Measurements from ENCODE around the gene BTBD10.

Gene BTBD10

GRCh38 chr11:13339195-13340153 lies 123.5 kb downstream of the BTBD10 start:
- no peaks in the 10 kb centered on the region for H3K27me3 ChIP-seq (ENCODE audit: low read length)
- no peak overlapping the region for H3K4me3 ChIP-seq (ENCODE audit: insufficient read depth, low read length, poor library complexity, severe bottlenecking)
- H3K4me2 ChIP-seq (ENCODE audit: low read depth, low read length, poor library complexity, severe bottlenecking), result no peak overlapping the region
- H4K20me1 ChIP-seq (ENCODE audit: low read depth, low read length), result no peaks in the 10 kb centered on the region
- no peaks in the 10 kb centered on the region for H3K36me3 ChIP-seq (ENCODE audit: low read length)
- H3K9me2 ChIP-seq (replicated peaks; ENCODE audit: insufficient read depth, low read length), result no peaks in the 10 kb centered on the region
- no peak overlapping the region for H3K27ac ChIP-seq (ENCODE audit: low read depth, low read length)
- no peaks in the 10 kb centered on the region for H3K79me2 ChIP-seq (ENCODE audit: insufficient read depth, low read length)
- TF ChIP-seq EZH2phosphoT487 (conservative IDR thresholded peaks at IDR 0.05; ENCODE audit: low read length), result no peak
- TF ChIP-seq, protein P1, sequence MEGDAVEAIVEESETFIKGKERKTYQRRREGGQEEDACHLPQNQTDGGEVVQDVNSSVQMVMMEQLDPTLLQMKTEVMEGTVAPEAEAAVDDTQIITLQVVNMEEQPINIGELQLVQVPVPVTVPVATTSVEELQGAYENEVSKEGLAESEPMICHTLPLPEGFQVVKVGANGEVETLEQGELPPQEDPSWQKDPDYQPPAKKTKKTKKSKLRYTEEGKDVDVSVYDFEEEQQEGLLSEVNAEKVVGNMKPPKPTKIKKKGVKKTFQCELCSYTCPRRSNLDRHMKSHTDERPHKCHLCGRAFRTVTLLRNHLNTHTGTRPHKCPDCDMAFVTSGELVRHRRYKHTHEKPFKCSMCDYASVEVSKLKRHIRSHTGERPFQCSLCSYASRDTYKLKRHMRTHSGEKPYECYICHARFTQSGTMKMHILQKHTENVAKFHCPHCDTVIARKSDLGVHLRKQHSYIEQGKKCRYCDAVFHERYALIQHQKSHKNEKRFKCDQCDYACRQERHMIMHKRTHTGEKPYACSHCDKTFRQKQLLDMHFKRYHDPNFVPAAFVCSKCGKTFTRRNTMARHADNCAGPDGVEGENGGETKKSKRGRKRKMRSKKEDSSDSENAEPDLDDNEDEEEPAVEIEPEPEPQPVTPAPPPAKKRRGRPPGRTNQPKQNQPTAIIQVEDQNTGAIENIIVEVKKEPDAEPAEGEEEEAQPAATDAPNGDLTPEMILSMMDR (IDR thresholded peaks at IDR 0.05; ENCODE audit: insufficient read depth, low read length, poor library complexity, severe bottlenecking), result no peak
- H3K9me3 ChIP-seq (ENCODE audit: insufficient read depth, low read length), result no peaks in the 10 kb centered on the region
- H3K9ac ChIP-seq (ENCODE audit: low read length), result no peak overlapping the region
- H2AFZ ChIP-seq (ENCODE audit: low read depth, low read length, severe bottlenecking), result no peak overlapping the region
- no peaks in the 10 kb centered on the region for H3F3A ChIP-seq (ENCODE audit: insufficient read depth)

DNA sequence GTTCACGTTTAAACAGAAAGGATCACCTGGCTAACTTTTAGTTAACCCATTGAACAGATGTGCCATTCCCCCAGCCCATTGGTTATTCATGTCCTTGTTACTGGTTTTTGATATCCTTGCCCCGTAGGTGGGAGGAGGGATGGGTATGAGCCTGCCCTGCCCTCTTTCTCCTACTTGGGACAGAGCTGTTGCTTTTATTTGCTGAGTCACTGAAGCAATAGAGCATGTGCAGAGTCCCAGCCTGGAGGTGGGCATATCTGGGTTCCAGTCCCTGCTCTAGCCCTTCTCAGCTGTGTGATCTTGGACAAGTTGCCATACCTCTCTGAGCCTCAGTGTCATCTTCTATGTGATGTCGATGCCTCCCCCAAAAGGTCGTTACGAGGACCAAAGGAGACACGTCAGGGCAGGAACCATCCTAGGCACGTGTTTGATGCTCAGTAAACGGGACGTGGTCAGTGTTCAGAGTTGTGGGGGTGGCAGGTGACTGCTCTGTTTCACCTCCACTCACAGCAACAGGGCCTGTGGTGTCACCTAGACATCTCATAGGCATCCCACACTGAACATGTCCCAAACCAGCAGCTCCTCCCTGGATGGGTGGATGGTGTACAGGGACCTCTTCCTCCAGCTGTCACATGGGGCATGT lies 124.5 kb downstream of the BTBD10 start:
- H3K4me3 ChIP-seq (ENCODE audit: insufficient read depth, low read length, poor library complexity, severe bottlenecking), result no peak overlapping the region
- no peaks in the 10 kb centered on the region for H3K9me2 ChIP-seq (replicated peaks; ENCODE audit: insufficient read depth, low read length)
- no peaks in the 10 kb centered on the region for H4K20me1 ChIP-seq (ENCODE audit: low read depth, low read length)
- H3K9me3 ChIP-seq (ENCODE audit: insufficient read depth, low read length), result no peaks in the 10 kb centered on the region
- TF ChIP-seq, protein P1 (IDR thresholded peaks at IDR 0.05; ENCODE audit: insufficient read depth, low read length, poor library complexity, severe bottlenecking), result no peak
- TF ChIP-seq EZH2phosphoT487 (conservative IDR thresholded peaks at IDR 0.05; ENCODE audit: low read length), result no peak
- H3K4me2 ChIP-seq (ENCODE audit: low read depth, low read length, poor library complexity, severe bottlenecking), result no peak overlapping the region
- H3K36me3 ChIP-seq (ENCODE audit: low read length), result no peaks in the 10 kb centered on the region
- H3K27ac ChIP-seq (ENCODE audit: low read depth, low read length), result no peak overlapping the region
- no peak overlapping the region for H2AFZ ChIP-seq (ENCODE audit: low read depth, low read length, severe bottlenecking)
- no peaks in the 10 kb centered on the region for H3K27me3 ChIP-seq (ENCODE audit: low read length)
- no peaks in the 10 kb centered on the region for H3F3A ChIP-seq (ENCODE audit: insufficient read depth)
- no peaks in the 10 kb centered on the region for H3K79me2 ChIP-seq (ENCODE audit: insufficient read depth, low read length)
- no peak overlapping the region for H3K9ac ChIP-seq (ENCODE audit: low read length)

DNA sequence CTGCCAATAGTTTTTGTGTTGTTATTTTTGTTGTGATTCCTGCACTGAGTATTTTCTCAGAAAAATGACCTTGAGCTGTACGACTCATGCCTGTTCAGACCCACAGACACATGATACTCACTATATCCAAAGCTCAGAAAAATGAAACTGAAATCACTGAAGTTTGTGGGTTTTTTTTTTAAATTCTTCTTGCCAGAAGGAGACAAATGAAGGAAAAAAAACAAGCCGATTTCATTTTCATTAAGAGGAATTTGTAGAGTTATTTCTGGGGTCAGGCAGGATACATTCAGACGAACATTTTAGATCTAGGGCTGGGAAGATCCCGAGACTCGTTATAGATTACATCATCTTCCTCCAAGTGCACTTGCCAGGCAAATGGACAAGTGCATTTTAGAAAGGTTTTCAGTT lies 125.0 kb downstream of the BTBD10 start:
- H2AFZ ChIP-seq (ENCODE audit: low read depth, low read length, severe bottlenecking), result no peak overlapping the region
- no peaks in the 10 kb centered on the region for H3K9me2 ChIP-seq (replicated peaks; ENCODE audit: insufficient read depth, low read length)
- no peaks in the 10 kb centered on the region for H3K36me3 ChIP-seq (ENCODE audit: low read length)
- H3K9me3 ChIP-seq (ENCODE audit: insufficient read depth, low read length), result no peaks in the 10 kb centered on the region
- H3K27me3 ChIP-seq (ENCODE audit: low read length), result no peaks in the 10 kb centered on the region
- no peaks in the 10 kb centered on the region for H3K79me2 ChIP-seq (ENCODE audit: insufficient read depth, low read length)
- no peaks in the 10 kb centered on the region for H4K20me1 ChIP-seq (ENCODE audit: low read depth, low read length)
- no peak overlapping the region for H3K4me2 ChIP-seq (ENCODE audit: low read depth, low read length, poor library complexity, severe bottlenecking)
- H3F3A ChIP-seq (ENCODE audit: insufficient read depth), result no peaks in the 10 kb centered on the region
- H3K4me3 ChIP-seq (ENCODE audit: insufficient read depth, low read length, poor library complexity, severe bottlenecking), result no peak overlapping the region
- TF ChIP-seq, protein P1 (IDR thresholded peaks at IDR 0.05; ENCODE audit: insufficient read depth, low read length, poor library complexity, severe bottlenecking), result no peak
- no peak for TF ChIP-seq EZH2phosphoT487 (conservative IDR thresholded peaks at IDR 0.05; ENCODE audit: low read length)
- H3K9ac ChIP-seq (ENCODE audit: low read length), result no peak overlapping the region
- H3K27ac ChIP-seq (ENCODE audit: low read depth, low read length), result no peak overlapping the region
